ENCODE results near the gene VPS13C.

VPS13C gene

GRCh38 chr15:61943992-61944391 is 116.3 kb downstream of the VPS13C start:
- no peak for DNase-seq (ENCODE audit: low spot score)

- DNase-seq (ENCODE audit: low spot score), result no peak
Observed at GRCh38 chr15:61938249-61938648, 122.0 kb downstream of the VPS13C start.

GRCh38 chr15:61936528-61937195 is 123.6 kb downstream of the VPS13C start:
- no peak for DNase-seq (ENCODE audit: low spot score)

- no peak for DNase-seq (ENCODE audit: low spot score)
Observed at GRCh38 chr15:61935493-61935892, 124.8 kb downstream of the VPS13C start.

GRCh38 chr15:61929452-61929851 is 130.8 kb downstream of the VPS13C start:
- no peak for DNase-seq (ENCODE audit: low spot score)

GRCh38 chr15:61923173-61923572 is 137.1 kb downstream of the VPS13C start:
- no peak for DNase-seq (ENCODE audit: low spot score)

GRCh38 chr15:61921093-61921492 is 139.2 kb downstream of the VPS13C start:
- DNase-seq (ENCODE audit: low spot score), result no peak

- DNase-seq (ENCODE audit: low spot score), result no peak
Observed at GRCh38 chr15:61917457-61917856, 142.8 kb downstream of the VPS13C start.

- no peak for DNase-seq (ENCODE audit: low spot score)
Observed at GRCh38 chr15:61916104-61916503, 144.1 kb downstream of the VPS13C start.

GRCh38 chr15:61915640-61916039 is 144.6 kb downstream of the VPS13C start:
- DNase-seq (ENCODE audit: low spot score), result no peak

GRCh38 chr15:61910839-61911369 is 149.3 kb downstream of the VPS13C start:
- DNase-seq (ENCODE audit: low spot score), result no peak

- DNase-seq (ENCODE audit: low spot score), result no peak
Observed at GRCh38 chr15:61908241-61908640, 152.0 kb downstream of the VPS13C start.

- no peak for DNase-seq (ENCODE audit: low spot score)
Observed at GRCh38 chr15:61907753-61908086, 152.5 kb downstream of the VPS13C start.

GRCh38 chr15:61906961-61907752 is 153.1 kb downstream of the VPS13C start:
- DNase-seq (ENCODE audit: low spot score), result no peak

- DNase-seq (ENCODE audit: low spot score), result no peak
Observed at GRCh38 chr15:61893146-61893545, 167.1 kb downstream of the VPS13C start.

GRCh38 chr15:61892140-61892539 is 168.1 kb downstream of the VPS13C start:
- DNase-seq (ENCODE audit: low spot score), result no peak

- no peak for DNase-seq (ENCODE audit: low spot score)
Observed at GRCh38 chr15:61890106-61890505, 170.1 kb downstream of the VPS13C start.

GRCh38 chr15:61889706-61890105 is 170.5 kb downstream of the VPS13C start:
- DNase-seq (ENCODE audit: low spot score), result no peak

GRCh38 chr15:61888074-61888780 is 172.0 kb downstream of the VPS13C start:
- DNase-seq (ENCODE audit: low spot score), result no peak

- no peak for DNase-seq (ENCODE audit: low spot score)
Observed at GRCh38 chr15:61880084-61880483, 180.2 kb downstream of the VPS13C start.

GRCh38 chr15:61879219-61879618 is 181.0 kb downstream of the VPS13C start:
- no peak for DNase-seq (ENCODE audit: low spot score)

GRCh38 chr15:61871926-61872522 is 188.2 kb downstream of the VPS13C start:
- DNase-seq (ENCODE audit: low spot score), result peak; percentile 24

Data from SK-N-DZ (cell line).